ENCODE results near the gene SMARCE1.
"Not testable (repeated sequence)": the region's sequence is repeated elsewhere in the genome, so short reads cannot be mapped to it uniquely, and the experiment has no call there.

The SMARCE1 gene

GRCh38 chr17:40597156-40597555, 50.5 kb downstream of the SMARCE1 start:
- no peak overlapping the region for H3K9ac ChIP-seq (ENCODE audit: insufficient read length)
- no peaks in the 10 kb centered on the region for H3K9me3 ChIP-seq (ENCODE audit: low read depth, low read length)
- DNase-seq (ENCODE audit: low read depth, low spot score) = no peak

GRCh38 chr17:40596261-40596919, 51.2 kb downstream of the SMARCE1 start:
- Histone ChIP-seq H3K27ac (no peak overlapping the region), H3K9ac (ENCODE audit: insufficient read length) (no peak overlapping the region), H3K9me3 (ENCODE audit: low read depth, low read length) (no peaks in the 10 kb centered on the region), H3K36me3 (ENCODE audit: insufficient read depth, low read length) (no peaks in the 10 kb centered on the region), H3K4me3 (no peak overlapping the region)
- TF ChIP-seq EZH2 (IDR thresholded peaks at IDR 0.05) (no peak), POLR2AphosphoS5 (IDR thresholded peaks at IDR 0.05; ENCODE audit: borderline replicate concordance, low read depth, low read length) (no peak)
- no peak for DNase-seq (ENCODE audit: low read depth, low spot score)

More at GRCh38 chr17:40597156-40597555, 50.5 kb downstream of the SMARCE1 start:
- Histone ChIP-seq H3K4me3 (no peak overlapping the region), H3K36me3 (ENCODE audit: insufficient read depth, low read length) (no peaks in the 10 kb centered on the region), H3K27ac (no peak overlapping the region)
- TF ChIP-seq FOXP2 (optimal IDR thresholded peaks at IDR 0.05; ENCODE audit: control extremely low read depth, extremely low read length, insufficient read depth) = no peak
- no peak for TF ChIP-seq POLR2AphosphoS5 (IDR thresholded peaks at IDR 0.05; ENCODE audit: borderline replicate concordance, low read depth, low read length)
- TF ChIP-seq EZH2 (IDR thresholded peaks at IDR 0.05) = no peak

- Histone ChIP-seq H3K4me3 (no peak overlapping the region), H3K9ac (ENCODE audit: insufficient read length) (no peak overlapping the region), H3K36me3 (ENCODE audit: insufficient read depth, low read length) (no peaks in the 10 kb centered on the region), H3K9me3 (ENCODE audit: low read depth, low read length) (no peaks in the 10 kb centered on the region), H3K27ac (no peak overlapping the region)
- TF ChIP-seq POLR2AphosphoS5 (IDR thresholded peaks at IDR 0.05; ENCODE audit: borderline replicate concordance, low read depth, low read length) (no peak), EZH2 (IDR thresholded peaks at IDR 0.05) (no peak), FOXP2 (optimal IDR thresholded peaks at IDR 0.05; ENCODE audit: control extremely low read depth, extremely low read length, insufficient read depth) (no peak)
- DNase-seq (ENCODE audit: low read depth, low spot score) = no peak
Measured at GRCh38 chr17:40590742-40591141, 56.9 kb downstream of the SMARCE1 start.

- DNase-seq (ENCODE audit: low read depth, low spot score) = no peak
- Histone ChIP-seq H3K9me3 (ENCODE audit: low read depth, low read length) (no peaks in the 10 kb centered on the region), H3K4me3 (no peak overlapping the region), H3K27ac (no peak overlapping the region), H3K36me3 (ENCODE audit: insufficient read depth, low read length) (no peaks in the 10 kb centered on the region), H3K9ac (ENCODE audit: insufficient read length) (no peak overlapping the region)
- TF ChIP-seq EZH2 (IDR thresholded peaks at IDR 0.05) (no peak), FOXP2 (optimal IDR thresholded peaks at IDR 0.05; ENCODE audit: control extremely low read depth, extremely low read length, insufficient read depth) (no peak), POLR2AphosphoS5 (IDR thresholded peaks at IDR 0.05; ENCODE audit: borderline replicate concordance, low read depth, low read length) (no peak)
Measured at GRCh38 chr17:40588552-40588951, 59.1 kb downstream of the SMARCE1 start.

- H3K4me3 ChIP-seq; H3K27ac ChIP-seq; H3K9me3 ChIP-seq (ENCODE audit: low read depth, low read length); H3K36me3 ChIP-seq (ENCODE audit: insufficient read depth, low read length); H3K9ac ChIP-seq (ENCODE audit: insufficient read length); DNase-seq (ENCODE audit: low read depth, low spot score): not testable (repeated sequence)
Measured at GRCh38 chr17:40586264-40586663, 61.4 kb downstream of the SMARCE1 start.

- not testable (repeated sequence) for H3K27ac ChIP-seq; H3K36me3 ChIP-seq (ENCODE audit: insufficient read depth, low read length); H3K9me3 ChIP-seq (ENCODE audit: low read depth, low read length); H3K4me3 ChIP-seq; DNase-seq (ENCODE audit: low read depth, low spot score); H3K9ac ChIP-seq (ENCODE audit: insufficient read length)
Measured at GRCh38 chr17:40584950-40585349, 62.7 kb downstream of the SMARCE1 start.

GRCh38 chr17:40582328-40582901, 65.2 kb downstream of the SMARCE1 start:
- H3K9ac ChIP-seq (ENCODE audit: insufficient read length) = no peak overlapping the region
- no peak overlapping the region for H3K4me3 ChIP-seq
- no peak overlapping the region for H3K27ac ChIP-seq
- no peaks in the 10 kb centered on the region for H3K36me3 ChIP-seq (ENCODE audit: insufficient read depth, low read length)
- TF ChIP-seq POLR2AphosphoS5 (IDR thresholded peaks at IDR 0.05; ENCODE audit: borderline replicate concordance, low read depth, low read length) (no peak), EZH2 (IDR thresholded peaks at IDR 0.05) (no peak), FOXP2 (optimal IDR thresholded peaks at IDR 0.05; ENCODE audit: control extremely low read depth, extremely low read length, insufficient read depth) (no peak)
- H3K9me3 ChIP-seq (ENCODE audit: low read depth, low read length) = no peaks in the 10 kb centered on the region
- DNase-seq (ENCODE audit: low read depth, low spot score) = no peak

GRCh38 chr17:40580140-40580539, 67.5 kb downstream of the SMARCE1 start:
- TF ChIP-seq EZH2 (IDR thresholded peaks at IDR 0.05) = no peak
- TF ChIP-seq POLR2AphosphoS5 (IDR thresholded peaks at IDR 0.05; ENCODE audit: borderline replicate concordance, low read depth, low read length) = no peak
- TF ChIP-seq FOXP2 (optimal IDR thresholded peaks at IDR 0.05; ENCODE audit: control extremely low read depth, extremely low read length, insufficient read depth) = no peak
- no peaks in the 10 kb centered on the region for H3K36me3 ChIP-seq (ENCODE audit: insufficient read depth, low read length)
- no peak for DNase-seq (ENCODE audit: low read depth, low spot score)
- H3K4me3 ChIP-seq = no peak overlapping the region
- H3K9me3 ChIP-seq (ENCODE audit: low read depth, low read length) = no peaks in the 10 kb centered on the region
- H3K27ac ChIP-seq = no peak overlapping the region
- no peak overlapping the region for H3K9ac ChIP-seq (ENCODE audit: insufficient read length)

GRCh38 chr17:40579471-40579870, 68.1 kb downstream of the SMARCE1 start:
- Histone ChIP-seq H3K36me3 (ENCODE audit: insufficient read depth, low read length) (no peaks in the 10 kb centered on the region), H3K9ac (ENCODE audit: insufficient read length) (no peak overlapping the region), H3K27ac (no peak overlapping the region), H3K4me3 (no peak overlapping the region), H3K9me3 (ENCODE audit: low read depth, low read length) (no peaks in the 10 kb centered on the region; the same call in 1 of the 2 replicates)
- no peak for TF ChIP-seq FOXP2 (optimal IDR thresholded peaks at IDR 0.05; ENCODE audit: control extremely low read depth, extremely low read length, insufficient read depth)
- no peak for TF ChIP-seq POLR2AphosphoS5 (IDR thresholded peaks at IDR 0.05; ENCODE audit: borderline replicate concordance, low read depth, low read length)
- TF ChIP-seq EZH2 (IDR thresholded peaks at IDR 0.05) = no peak
- no peak for DNase-seq (ENCODE audit: low read depth, low spot score)
